HS-27A (cell line): Measurements from ENCODE around the gene ASPDH.
"Not testable (repeated sequence)": the region's sequence is repeated elsewhere in the genome, so short reads cannot be mapped to it uniquely, and the experiment has no call there.

Experiments used
- DNase-seq: peaks from one replicate; pipeline ENCODE4 v3.0.0-alpha.2; 2012; ENCODE audit warnings: low read depth, missing footprints

ASPDH gene

GRCh38 chr19:50477751-50478515 is 35.8 kb downstream of the ASPDH start:
- DNase-seq: no peak

DNA sequence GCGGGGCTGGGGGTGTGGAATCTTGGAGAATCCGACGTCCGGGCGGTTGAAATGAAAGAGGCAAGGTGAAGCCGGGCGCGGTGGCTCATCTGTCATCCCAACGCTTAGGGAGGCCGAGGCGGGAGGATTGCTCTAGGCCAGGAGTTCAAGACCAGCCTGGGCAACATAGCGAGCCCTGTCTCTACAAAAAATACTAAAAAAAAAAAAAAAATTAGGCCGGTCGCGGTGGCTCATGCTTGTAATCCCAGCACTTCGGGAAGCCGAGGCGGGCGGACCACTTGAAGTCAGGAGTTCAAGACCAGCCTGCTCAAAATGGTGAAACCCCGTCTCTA is 36.8 kb downstream of the ASPDH start:
- no peak for DNase-seq

DNA sequence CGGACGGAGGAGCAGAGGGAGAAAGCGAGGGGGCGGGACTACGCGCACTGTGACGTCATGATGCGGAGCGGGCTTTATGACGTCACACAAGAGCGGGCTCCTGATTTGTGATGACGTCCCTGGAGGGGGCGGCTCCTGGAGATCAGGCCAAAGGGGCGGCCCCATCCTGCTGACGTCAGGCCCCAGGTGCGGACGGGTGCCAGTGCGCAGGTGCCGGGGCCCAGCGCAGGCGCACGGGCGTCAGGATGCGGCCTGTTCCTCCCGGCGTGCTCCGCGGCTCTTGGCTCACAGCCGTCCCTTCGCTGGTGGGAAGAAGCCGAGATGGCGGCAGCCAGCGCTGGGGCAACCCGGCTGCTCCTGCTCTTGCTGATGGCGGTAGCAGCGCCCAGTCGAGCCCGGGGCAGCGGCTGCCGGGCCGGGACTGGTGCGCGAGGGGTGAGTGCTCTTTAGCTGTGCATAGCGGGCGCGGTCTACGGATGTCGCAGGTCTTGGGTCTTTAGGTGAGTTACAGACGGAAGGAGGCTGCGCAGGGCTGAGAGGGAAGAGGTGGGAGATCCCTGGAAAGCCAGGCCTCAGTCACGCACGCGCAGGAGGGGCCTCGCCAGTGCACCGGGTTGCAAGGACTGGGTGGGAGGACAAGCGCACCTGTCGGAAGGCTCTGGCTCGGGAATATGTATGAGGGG is 37.3 kb downstream of the ASPDH start, which contains the start of the genes EMC10 and GARIN5A:
TSS of gene EMC10 (plus strand) at position 284 of the 683 bp plus-strand sequence. CDS start at position 322, 38 bp downstream.
TSS of gene GARIN5A (minus strand) at position 625 of the 683 bp plus-strand sequence. CDS start at position 165, 460 bp downstream.
- DNase-seq: peak; percentile 50

- DNase-seq: no peak
Measured at GRCh38 chr19:50475736-50476223, 37.9 kb downstream of the ASPDH start.

GRCh38 chr19:50475101-50475568 is 38.6 kb downstream of the ASPDH start:
- no peak for DNase-seq

DNA sequence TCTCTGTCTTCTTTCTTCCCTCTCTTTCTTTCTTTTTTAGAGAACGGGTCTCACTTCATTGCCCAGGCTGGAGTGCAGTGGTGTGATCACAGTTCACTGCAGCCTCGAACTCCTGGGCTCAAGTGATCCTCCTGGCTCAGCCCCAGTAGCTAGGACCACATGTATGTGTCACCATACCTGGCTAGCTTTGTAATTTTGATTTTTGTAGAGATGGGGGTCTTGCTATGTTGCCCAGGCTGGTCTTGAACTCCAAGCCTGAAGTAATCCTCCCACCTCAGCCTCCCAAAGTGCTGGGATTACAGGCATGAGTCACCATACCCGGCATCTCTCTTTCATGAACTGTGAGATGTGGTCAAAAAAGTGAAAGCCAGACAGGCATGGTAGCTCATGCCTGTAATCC is 40.4 kb downstream of the ASPDH start:
- DNase-seq: not testable (repeated sequence)

DNA sequence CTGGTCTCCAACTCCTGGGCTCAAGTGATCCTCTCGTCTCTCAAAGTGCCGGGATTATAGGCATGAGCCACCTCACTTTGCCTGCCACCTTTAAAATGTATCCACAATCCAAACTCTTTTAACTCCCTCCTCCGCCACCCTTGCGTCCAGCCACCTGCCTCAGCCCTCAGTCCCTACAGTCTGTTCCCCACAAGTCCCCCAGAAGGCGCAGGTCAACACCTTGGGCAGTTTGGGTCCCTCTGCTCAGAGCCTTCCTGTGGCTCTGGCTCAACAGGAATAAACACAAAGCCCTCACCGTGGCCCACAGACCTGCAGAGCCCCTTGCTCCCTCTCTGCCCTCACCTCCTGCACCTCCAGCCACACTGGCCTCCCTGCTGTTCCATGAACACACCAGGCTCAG is 44.9 kb downstream of the ASPDH start:
- no peak for DNase-seq

- no peak for DNase-seq
Measured at GRCh38 chr19:50467566-50467965, 46.1 kb downstream of the ASPDH start.

DNA sequence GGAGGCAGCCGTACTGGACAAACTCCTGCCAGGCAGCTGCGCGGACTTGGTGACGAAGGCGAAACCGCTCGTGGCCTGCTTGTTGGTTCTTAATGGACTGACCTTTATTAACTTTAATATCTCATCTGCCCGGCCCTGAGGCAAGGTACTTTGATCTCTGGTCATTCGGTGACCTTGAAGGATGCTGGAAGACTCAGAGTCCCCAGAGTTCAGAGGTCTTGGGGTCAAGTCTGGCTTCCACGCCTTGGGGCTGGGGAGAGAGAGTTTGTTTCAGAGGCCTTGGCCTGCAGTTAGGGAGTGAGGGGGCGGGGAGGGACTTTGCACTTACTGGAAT is 47.0 kb downstream of the ASPDH start:
- DNase-seq: no peak

GRCh38 chr19:50465986-50466705 is 47.6 kb downstream of the ASPDH start:
- no peak for DNase-seq

GRCh38 chr19:50465000-50465399 is 48.7 kb downstream of the ASPDH start:
- no peak for DNase-seq

- DNase-seq: no peak
Measured at GRCh38 chr19:50464348-50464747, 49.4 kb downstream of the ASPDH start.

GRCh38 chr19:50462970-50463369 is 50.7 kb downstream of the ASPDH start:
- DNase-seq: no peak
